ENCODE results near the gene DCUN1D2. TPM values are rescaled to one million over a fixed set of nuclear protein-coding genes. Genes with fewer than 3 reads are reported as not detected.

DCUN1D2 gene
- total RNA-seq, 1 donor from 2014 or later = 23.8 TPM

DNA sequence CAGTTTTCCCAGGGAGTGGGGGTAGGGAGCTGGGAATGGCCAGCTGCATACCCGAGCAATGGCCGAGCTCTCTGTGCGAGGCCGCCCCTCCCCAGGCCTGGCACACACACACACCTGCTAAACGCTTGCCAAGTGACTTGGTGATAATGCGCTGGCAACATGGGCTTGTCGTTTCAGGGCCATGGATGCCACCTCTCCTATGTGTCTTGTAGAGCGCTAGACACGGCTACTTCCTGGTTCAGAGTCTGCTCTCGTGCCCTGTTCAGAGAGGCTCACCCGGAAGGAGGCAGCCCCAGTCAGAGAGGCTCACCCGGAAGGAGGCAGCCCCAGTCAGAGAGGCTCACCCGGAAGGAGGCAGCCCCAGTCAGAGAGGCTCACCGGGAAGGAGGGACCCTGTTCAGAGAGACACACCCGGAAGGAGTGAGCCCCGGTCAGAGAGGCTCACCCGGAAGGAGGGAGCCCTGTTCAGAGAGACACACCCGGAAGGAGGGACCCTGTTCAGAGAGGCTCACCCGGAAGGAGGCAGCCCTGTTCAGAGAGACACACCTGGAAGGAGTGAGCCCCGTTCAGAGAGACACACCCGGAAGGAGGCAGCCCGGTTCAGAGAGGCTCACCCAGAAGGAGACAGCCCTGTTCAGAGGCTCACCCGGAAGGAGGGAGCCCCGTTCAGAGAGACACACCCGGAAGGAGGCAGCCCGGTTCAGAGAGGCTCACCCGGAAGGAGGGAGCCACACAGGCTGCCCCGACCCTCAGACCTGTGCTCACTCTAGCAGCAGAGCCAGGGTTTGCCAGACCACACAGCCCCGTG is 41.4 kb downstream of the DCUN1D2 start:
- Histone ChIP-seq H4K20me1 (ENCODE audit: low read depth) (no peaks in the 10 kb centered on the region), H2AFZ (replicated peaks) (no peak overlapping the region), H3K27me3 (no peaks in the 10 kb centered on the region), H3K36me3 (no peaks in the 10 kb centered on the region), H3K4me3 (no peak overlapping the region), H3K9ac (no peak overlapping the region), H3K4me2 (no peak overlapping the region), H3K9me3 (ENCODE audit: low read depth) (no peaks in the 10 kb centered on the region), H3F3A (ENCODE audit: low read depth) (no peaks in the 10 kb centered on the region), H3K27ac (no peak overlapping the region), H3K79me2 (ENCODE audit: low read depth) (no peaks in the 10 kb centered on the region), H3K4me1 (no peaks in the 10 kb centered on the region)
- H3K36me3 Mint-ChIP-seq = peaks cover 10% of the 10 kb centered on the region
- H3K27ac Mint-ChIP-seq = peak overlapping the region; percentile 83
- H3K4me1 Mint-ChIP-seq = peaks cover 11% of the 10 kb centered on the region
- H3K27me3 Mint-ChIP-seq (ENCODE audit: insufficient read depth, low read depth) = peaks cover 3% of the 10 kb centered on the region
- TF ChIP-seq, protein P1, sequence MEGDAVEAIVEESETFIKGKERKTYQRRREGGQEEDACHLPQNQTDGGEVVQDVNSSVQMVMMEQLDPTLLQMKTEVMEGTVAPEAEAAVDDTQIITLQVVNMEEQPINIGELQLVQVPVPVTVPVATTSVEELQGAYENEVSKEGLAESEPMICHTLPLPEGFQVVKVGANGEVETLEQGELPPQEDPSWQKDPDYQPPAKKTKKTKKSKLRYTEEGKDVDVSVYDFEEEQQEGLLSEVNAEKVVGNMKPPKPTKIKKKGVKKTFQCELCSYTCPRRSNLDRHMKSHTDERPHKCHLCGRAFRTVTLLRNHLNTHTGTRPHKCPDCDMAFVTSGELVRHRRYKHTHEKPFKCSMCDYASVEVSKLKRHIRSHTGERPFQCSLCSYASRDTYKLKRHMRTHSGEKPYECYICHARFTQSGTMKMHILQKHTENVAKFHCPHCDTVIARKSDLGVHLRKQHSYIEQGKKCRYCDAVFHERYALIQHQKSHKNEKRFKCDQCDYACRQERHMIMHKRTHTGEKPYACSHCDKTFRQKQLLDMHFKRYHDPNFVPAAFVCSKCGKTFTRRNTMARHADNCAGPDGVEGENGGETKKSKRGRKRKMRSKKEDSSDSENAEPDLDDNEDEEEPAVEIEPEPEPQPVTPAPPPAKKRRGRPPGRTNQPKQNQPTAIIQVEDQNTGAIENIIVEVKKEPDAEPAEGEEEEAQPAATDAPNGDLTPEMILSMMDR (IDR thresholded peaks at IDR 0.05) = no peak
- no peak for TF ChIP-seq EZH2phosphoT487 (IDR thresholded peaks at IDR 0.05)
- no peak for TF ChIP-seq EZH2 (IDR thresholded peaks at IDR 0.05)
- no peak overlapping the region for H3K4me3 Mint-ChIP-seq
- H3K9me3 Mint-ChIP-seq = no peaks in the 10 kb centered on the region
- DNase-seq (ENCODE audit: low spot score) = no peak

DNA sequence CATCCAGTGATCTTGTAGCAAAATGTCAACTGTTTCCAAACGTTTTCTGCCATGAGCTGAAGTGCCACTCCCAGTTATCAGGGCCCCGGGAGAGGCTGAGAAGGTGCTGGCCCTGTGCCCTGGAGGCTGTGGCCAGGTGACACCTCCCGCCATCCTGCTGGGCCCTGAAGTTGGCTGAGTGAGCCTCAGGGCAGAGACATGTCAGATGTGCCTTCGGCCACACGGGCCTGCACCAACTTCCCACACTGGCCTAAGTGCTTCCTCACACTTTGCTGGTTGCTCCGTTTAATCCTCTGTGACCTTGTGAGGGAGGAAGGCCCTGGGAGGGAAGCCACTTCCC is 42.0 kb downstream of the DCUN1D2 start:
- Histone ChIP-seq H3K4me3 (no peak overlapping the region), H3K4me1 (no peaks in the 10 kb centered on the region), H3F3A (ENCODE audit: low read depth) (no peaks in the 10 kb centered on the region), H3K27me3 (no peaks in the 10 kb centered on the region), H3K79me2 (ENCODE audit: low read depth) (no peaks in the 10 kb centered on the region), H4K20me1 (ENCODE audit: low read depth) (no peaks in the 10 kb centered on the region), H2AFZ (replicated peaks) (no peak overlapping the region), H3K36me3 (no peaks in the 10 kb centered on the region), H3K9me3 (ENCODE audit: low read depth) (no peaks in the 10 kb centered on the region), H3K9ac (no peak overlapping the region), H3K4me2 (no peak overlapping the region), H3K27ac (no peak overlapping the region)
- Mint-ChIP-seq H3K9me3 (no peaks in the 10 kb centered on the region), H3K27me3 (ENCODE audit: insufficient read depth, low read depth) (peaks cover 3% of the 10 kb centered on the region), H3K4me1 (peaks cover 9% of the 10 kb centered on the region), H3K27ac (peak overlapping the region; percentile 83), H3K4me3 (no peak overlapping the region), H3K36me3 (peaks cover 10% of the 10 kb centered on the region)
- no peak for DNase-seq (ENCODE audit: low spot score)
- TF ChIP-seq EZH2phosphoT487 (IDR thresholded peaks at IDR 0.05) = no peak
- TF ChIP-seq, protein P1 (IDR thresholded peaks at IDR 0.05) = no peak
- no peak for TF ChIP-seq EZH2 (IDR thresholded peaks at IDR 0.05)

DNA sequence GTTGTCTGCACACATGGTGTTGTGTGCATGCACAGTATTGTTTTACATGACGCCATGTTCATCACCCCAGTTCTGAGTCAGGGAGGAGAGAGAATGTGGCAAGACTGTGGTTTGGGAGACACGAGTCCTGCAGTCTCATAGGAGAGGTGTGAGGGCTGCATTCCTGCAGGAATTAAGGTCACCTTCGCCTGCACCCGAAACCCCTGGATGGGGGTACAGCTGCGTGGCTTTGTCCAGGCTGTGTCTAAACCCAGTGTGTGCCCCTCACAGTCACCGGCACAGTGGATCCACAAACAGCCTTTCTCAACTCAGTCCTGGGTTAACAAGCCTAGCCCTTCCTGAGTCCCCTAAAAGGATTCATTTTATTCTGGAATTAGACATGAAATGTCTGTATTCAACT is 42.9 kb downstream of the DCUN1D2 start:
- Histone ChIP-seq H3K9ac (no peak overlapping the region), H3K4me2 (no peak overlapping the region), H3K27ac (no peak overlapping the region), H3K36me3 (no peaks in the 10 kb centered on the region), H3K27me3 (no peaks in the 10 kb centered on the region), H3K4me1 (no peaks in the 10 kb centered on the region), H4K20me1 (ENCODE audit: low read depth) (no peaks in the 10 kb centered on the region), H2AFZ (replicated peaks) (no peak overlapping the region), H3K79me2 (ENCODE audit: low read depth) (no peaks in the 10 kb centered on the region), H3F3A (ENCODE audit: low read depth) (no peaks in the 10 kb centered on the region), H3K9me3 (ENCODE audit: low read depth) (no peaks in the 10 kb centered on the region), H3K4me3 (no peak overlapping the region)
- TF ChIP-seq EZH2 (IDR thresholded peaks at IDR 0.05) = no peak
- TF ChIP-seq, protein P1 (IDR thresholded peaks at IDR 0.05) = no peak
- TF ChIP-seq EZH2phosphoT487 (IDR thresholded peaks at IDR 0.05) = no peak
- H3K4me1 Mint-ChIP-seq = peaks cover 4% of the 10 kb centered on the region
- H3K27me3 Mint-ChIP-seq (ENCODE audit: insufficient read depth, low read depth) = peaks cover 3% of the 10 kb centered on the region
- H3K4me3 Mint-ChIP-seq = no peak overlapping the region
- DNase-seq (ENCODE audit: low spot score) = no peak
- H3K36me3 Mint-ChIP-seq = peaks cover 17% of the 10 kb centered on the region
- peaks cover 2% of the 10 kb centered on the region for H3K9me3 Mint-ChIP-seq
- no peak overlapping the region for H3K27ac Mint-ChIP-seq
